Sciatic nerve (tissue), 2 donors: ENCODE results near the gene XPO4. TPM values are rescaled to one million over a fixed set of nuclear protein-coding genes. Genes with fewer than 3 reads are reported as not detected.

Experiments used
- ATAC-seq: fragments of 200-7000 bp; cut with Tn5 transposase; one replicate; pipeline ENCODE4 v1.9.1; 2020; ENCODE audit warnings: mild to moderate bottlenecking, moderate library complexity
- DNase-seq: peaks from one replicate; pipeline ENCODE4 v3.0.0-alpha.2; 2020; ENCODE audit warnings: low spot score
- intact Hi-C: fragments of 100-400 bp; cut with DNase I; formaldehyde crosslinking; loops from one replicate; pipeline ENCODE4 v1.14.2; 2022
- total RNA-seq: library from RNA; stranded (reverse); fragmentation: NEBNext Ultra II Directional; extraction: Animal tissue kit (Norgen Biotek cat#: 25700); gene quantifications from one replicate; pipeline ENCODE4 v1.2.1, GENCODE V29; 2021
- donor health status: DM: no; HTN: no; CAD: no.
- donor health status: DM: no; HTN: no; CAD: no.

XPO4 gene
- total RNA-seq, 1 donor from 2014 or later: 13.9 TPM

DNA sequence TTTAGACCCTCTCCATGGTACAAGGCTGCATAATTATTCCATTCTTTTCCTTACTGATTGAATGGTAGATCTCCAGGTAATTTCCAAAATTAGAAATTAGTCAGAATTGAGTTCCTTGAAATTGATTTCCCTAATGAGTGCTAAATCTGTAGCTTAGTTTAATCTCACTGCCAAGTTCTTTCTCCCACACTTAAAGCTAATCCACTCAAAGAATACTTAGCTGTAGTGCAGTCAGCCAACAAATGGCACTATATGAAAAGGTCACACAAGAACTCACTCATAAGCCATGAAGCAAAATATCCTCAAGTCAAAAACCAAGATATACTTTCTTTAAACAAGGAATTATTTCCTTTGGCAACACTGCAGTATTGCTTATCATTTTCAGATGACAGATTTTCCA is 62.0 kb downstream of the XPO4 start:
- intact Hi-C loops: no loop called here
- DNase-seq (no peak), ATAC-seq (no peak)

DNA sequence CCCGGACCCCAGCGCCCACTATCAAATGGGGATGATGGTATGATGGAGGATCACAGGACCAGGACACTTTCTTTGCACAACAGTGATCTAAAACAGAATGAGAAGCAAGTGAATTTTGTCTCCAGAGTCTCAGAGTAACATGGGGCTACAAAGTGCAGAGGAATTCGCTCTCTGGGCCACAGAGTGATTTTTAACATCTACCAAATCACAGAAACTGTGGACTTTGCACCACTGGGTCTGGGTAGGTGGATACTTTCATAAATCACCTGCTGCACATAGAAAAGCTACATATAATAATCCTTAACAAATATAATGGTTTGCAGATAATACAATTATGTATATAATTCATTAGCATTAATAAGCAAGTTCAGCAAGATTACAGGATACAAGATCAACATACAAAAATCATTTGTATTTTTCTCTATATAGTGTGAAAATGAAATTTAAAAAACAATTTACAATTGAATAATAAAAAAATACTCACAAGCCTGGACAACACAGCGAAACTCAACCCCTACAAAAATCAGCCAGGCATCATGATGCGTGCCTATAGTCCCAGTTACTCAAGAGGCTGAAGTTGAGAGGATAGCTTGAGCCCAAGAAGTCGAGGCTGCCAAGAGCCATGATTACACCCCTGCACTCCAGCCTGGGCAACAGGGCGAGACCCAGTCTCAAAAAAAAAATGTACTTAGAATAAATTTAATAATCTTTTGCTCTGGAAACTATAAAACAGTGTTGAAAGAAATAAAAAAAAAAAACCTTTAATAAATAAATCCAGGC is 68.5 kb downstream of the XPO4 start:
- ATAC-seq: no peak
- intact Hi-C loops: no loop called here
- DNase-seq: no peak

DNA sequence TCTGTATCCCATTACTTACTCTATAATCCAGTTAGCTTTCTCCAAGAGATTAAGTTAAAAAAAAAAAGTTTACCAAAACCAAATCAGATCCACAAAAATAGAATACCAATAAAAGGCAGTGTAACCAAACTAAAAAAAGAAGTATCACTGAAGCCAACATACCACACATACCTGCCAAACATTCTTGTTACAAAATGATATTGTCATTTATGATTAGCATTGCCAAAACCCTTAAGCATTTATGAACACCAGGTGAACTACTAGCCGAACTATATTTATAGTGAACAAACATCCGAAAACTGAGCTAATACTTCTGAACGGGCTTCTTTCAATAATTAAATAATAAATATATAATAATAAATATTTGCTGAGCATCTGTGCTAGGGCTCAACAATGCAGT is 69.7 kb downstream of the XPO4 start:
- DNase-seq (no peak), ATAC-seq (no peak)
- intact Hi-C loops: no loop called here

DNA sequence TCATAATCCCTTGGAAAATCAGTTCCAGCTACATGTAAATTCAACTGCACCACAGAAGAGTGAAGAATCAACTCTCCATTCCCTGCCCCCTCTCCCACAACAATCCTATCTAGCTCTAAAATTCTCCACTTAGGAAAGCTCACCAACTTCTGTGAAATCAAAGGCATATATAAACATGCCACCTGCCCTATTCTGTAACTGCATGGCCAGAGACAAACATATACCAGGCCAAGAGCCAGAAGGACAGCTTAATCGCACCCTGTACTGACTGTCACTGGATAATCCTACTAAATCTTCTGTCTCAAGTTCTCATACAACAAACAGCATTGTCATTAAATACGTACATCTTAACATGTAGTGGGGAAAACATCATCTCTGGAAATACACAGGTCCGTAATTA is 70.6 kb downstream of the XPO4 start:
- intact Hi-C loops: no loop called here
- ATAC-seq (no peak), DNase-seq (no peak)

DNA sequence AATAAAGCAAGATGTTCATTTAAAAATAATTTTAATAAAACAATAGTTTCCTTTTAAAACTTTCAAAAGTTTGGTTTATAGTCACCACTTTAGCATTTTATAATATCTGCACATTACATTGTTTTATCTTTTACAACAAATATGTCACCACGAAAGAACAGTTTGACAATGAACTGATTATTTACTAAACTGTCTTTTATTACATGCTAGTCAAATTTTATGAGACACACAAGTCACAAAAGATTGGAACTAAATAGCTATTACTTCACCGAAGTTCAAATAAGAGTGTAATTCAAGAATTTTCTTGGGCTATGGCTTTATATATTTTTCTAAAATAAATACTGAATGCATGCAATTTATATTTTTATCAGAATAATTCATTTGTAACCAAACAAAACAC is 71.3 kb downstream of the XPO4 start:
- DNase-seq (no peak), ATAC-seq (no peak)
- intact Hi-C loops: no loop called here

DNA sequence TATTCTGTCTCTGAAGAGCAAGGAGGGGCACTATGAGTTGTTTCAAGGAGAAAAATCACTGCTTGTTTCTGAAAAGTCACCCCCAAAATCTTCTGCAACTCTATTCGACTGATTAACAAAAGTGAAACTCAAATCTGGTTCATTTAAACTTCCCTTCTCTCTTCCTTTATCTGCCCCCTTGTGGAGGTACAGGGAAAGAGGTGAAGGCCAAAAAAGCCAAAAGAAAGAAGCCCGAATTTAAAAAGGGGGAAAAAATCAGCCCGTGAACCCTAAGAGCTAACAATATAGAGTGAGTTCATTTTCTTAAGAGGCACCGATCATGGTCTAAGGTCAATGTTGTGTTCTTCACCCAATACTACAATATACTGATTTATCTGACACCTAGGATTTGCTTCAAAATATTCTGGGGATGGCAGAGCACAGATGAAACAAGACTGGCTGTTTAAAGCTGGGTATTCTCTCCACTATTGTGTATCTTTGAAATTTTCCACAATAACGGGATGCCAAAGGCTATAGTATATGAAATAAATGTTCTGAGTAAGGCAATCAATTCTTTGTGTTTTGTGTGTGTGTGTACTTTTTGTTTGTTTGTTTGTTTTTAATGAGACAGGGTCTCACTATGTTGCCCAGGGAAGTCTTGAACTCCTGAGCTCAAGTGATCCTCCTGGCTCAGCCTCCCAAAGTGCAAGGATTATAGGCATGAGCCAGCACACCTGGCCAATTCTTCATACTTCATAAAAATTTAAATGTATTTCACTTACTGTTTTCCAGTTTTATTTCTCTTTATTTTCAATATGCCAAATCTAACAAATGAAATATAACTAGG is 73.8 kb downstream of the XPO4 start:
- intact Hi-C loops: no loop called here
- DNase-seq: no peak
- ATAC-seq: peak; percentile 83

DNA sequence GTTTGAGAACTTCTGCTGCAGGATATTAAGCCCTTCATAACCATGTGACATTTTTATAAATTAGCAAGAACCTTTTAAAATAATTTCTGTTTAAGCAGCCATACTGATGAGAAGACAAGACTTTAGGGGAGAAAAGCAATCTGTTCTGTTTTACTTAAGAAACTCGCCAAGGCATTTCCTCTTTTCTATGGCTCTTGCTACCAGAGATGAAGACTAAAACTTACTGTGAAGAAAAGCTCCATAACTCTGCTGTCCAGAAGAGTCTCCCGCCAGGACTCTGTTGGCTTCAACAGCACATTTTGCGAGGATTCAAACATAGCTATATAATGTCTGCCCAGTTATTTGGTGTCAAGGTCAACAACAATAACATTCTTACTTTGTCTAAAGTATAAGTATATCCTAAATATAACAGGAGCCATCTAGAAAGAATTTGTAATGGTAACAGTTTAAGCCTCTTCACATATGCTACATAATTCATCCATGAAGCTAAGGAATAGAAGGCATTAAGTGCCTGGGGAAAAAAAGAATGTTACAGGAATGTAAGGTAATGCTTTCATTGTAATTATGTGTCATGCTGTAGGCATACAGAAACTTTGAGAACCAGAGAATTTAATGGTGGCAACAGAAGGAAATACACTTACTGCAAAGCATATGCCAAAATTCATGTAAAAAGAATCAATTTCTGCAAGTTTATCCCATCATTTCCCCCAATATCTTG is 75.5 kb downstream of the XPO4 start:
- ATAC-seq (no peak), DNase-seq (no peak)
- intact Hi-C loops: no loop called here

DNA sequence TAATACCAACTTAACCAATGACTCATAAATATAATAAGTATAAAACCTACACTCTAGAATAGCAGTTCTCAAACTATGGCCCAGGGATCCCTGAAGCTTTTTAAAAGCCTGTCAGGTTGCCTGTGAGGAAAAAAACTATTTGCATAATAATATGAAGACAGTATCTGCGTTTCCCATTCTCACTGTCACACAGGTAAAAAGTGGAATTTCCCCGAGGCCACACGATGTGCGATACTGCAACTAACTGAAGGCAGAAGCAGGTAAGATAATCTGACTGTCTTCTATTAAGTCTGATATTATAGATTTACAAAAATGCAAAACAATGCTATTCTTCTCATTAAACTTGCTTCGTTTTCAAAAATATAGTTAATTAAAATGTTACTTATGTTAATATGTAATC is 76.2 kb downstream of the XPO4 start:
- ATAC-seq (no peak), DNase-seq (no peak)
- intact Hi-C loops: no loop called here

DNA sequence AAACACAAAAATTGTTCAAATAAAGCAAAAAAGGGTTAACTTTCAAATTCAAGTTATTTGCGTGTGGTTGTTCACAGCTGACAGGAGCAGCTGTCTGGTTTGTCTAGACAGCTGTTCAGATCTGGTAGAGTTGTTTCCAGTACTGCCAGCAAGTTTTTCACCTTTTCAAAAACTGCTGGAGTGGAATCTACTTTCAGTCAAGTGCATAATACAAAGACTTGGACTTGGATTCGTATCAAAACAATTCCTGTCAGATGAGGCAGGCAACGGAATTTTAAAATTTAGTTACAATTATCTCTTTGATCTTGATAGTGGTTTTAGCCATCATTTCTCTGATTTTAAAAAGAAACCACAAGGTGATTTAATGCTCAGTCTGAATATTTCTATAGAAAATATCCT is 77.1 kb downstream of the XPO4 start:
- intact Hi-C loops: no loop called here
- DNase-seq (no peak), ATAC-seq (no peak)

DNA sequence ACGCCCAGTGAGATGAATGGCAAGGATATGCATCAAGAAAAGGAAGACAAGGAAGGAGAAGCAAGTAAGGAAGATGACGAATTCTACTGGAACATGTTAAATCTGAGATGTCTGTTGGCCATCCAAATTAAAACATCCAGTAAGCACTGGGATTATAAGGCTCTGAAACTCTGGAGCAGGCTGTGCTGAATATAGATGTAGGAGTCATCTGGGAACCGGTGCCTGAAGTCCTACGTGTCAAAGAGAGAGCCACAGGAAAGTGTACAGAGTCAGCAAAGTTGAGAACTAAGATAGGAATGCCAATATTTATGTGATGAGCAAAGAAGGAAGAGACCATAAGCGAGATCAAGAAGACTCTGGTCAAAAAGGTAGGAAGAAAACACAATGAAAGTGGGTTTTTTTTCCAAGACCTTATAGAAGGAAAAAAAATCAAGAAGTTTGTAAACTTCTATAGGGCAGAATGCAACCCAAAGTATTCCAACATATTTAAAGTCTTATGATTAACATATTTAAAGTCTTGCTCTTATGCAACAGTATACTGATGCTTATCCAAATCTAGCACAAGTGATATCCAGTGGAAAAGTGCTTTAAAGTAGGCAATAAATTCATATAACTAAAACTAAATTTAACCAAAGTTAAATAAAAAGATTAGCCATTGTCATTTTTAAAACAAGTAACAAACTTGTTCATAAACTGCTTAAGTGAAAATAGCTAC is 77.6 kb downstream of the XPO4 start:
- ATAC-seq: no peak
- intact Hi-C loops: no loop called here
- no peak for DNase-seq

DNA sequence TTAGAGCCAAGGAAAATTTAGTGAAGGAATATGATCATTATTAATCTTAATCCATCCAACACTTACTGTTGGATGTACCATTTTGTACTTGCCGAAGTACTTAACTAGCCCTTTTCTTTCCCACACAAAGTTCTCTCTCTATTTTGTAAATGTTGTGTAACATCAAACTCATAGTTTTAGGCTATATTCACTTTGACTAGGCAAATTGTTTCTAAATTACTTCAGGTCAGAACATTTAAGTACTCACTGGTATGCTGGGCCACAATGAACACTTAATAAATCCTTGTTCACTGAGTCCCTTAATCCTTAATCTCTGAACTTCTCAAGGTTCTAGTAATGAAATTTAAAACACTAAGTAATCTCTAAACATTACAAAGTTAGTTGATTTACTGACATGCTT is 79.5 kb downstream of the XPO4 start:
- intact Hi-C loops: no loop called here
- DNase-seq: no peak
- no peak for ATAC-seq

DNA sequence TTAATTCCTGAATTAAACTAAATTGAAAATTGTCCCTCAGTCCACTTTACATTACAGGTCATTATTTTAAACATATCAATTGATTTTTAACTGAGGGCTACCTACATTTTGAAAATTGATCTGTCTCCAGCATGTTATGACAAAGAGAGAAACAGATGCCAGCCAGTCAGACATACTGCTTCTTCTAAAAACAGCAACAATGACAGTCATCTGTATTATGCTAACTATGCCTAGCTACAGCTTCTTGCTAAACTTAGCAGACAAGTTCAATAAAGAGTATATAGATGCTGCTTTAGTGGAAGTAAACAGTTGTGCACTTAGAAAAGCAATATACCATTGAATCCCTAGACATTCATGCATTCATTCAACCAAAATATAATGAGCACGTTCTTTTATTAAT is 80.1 kb downstream of the XPO4 start:
- intact Hi-C loops: no loop called here
- ATAC-seq: no peak
- DNase-seq: no peak

DNA sequence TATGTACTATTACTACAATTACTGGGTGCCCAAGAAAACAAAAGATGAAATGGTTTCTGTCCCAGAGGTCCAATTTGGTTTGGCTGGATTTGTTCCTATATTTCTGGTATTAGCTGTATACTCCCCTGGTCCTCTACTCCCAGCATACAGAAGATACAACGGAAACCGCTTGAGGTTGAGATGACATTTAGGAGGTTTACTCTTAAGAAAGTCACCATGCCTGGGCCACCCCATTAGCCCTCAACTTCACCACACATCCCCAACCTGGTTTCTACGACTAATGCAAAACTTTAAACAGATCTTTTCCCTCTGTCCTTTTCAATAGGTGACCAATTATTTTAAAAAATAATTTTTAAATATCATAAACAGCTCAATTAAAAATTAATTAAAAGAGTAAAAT is 82.8 kb downstream of the XPO4 start:
- intact Hi-C loops: no loop called here
- DNase-seq: no peak

DNA sequence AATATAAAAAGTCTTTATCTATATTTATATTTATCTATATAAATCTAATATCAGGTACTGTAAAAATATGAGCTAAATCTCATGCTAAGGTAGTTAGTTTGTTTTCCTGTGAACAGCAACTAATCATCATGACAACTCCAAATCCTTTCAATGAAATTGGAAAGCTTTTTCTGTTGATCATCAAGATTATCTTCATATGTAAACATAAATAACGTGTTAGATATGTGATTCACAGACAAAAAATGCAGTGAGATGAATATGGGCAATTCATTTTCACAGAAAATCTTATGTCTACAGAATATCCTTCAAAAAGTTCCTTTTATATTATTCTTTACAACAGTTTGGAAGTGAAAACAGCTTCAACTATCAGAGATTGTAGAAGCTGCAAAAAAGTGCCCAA is 87.1 kb downstream of the XPO4 start:
- DNase-seq: no peak
- intact Hi-C loops: no loop called here
- no peak for ATAC-seq

More for the DNA sequence above, 82.8 kb downstream of the XPO4 start:
- no peak for ATAC-seq

DNA sequence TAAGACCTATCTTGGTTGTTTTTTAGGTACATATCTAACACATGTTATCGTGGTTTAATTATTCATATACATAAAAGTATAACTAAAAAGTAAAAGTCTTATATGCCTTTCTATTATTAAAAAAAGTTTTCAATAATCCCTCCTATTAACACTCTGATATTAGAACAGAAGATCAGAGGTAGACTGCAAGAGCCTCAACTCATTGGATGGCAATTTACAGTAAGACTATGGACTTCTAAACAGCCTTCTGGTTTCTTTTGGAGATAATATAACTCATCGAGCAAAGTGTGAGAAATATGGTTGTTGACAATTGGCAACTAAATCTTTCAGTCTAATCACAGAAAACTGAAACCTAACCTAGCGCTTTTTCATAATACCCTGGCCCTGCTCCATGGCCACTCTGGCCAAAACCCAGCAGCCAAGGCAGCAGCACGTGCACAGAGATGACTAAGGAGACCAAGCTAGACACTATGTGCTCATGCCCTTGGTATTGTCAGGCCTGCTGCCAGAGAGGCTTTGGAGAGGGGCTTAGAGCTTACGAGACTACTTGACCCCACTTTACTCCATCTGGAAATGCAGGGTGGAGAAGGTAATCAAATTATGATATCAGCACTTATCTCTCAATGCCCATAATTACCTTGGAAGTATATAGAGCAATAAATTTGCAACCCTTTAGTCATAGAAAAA is 88.2 kb downstream of the XPO4 start:
- intact Hi-C loops: no loop called here
- DNase-seq (peak; percentile 78), ATAC-seq (peak; percentile 99)

DNA sequence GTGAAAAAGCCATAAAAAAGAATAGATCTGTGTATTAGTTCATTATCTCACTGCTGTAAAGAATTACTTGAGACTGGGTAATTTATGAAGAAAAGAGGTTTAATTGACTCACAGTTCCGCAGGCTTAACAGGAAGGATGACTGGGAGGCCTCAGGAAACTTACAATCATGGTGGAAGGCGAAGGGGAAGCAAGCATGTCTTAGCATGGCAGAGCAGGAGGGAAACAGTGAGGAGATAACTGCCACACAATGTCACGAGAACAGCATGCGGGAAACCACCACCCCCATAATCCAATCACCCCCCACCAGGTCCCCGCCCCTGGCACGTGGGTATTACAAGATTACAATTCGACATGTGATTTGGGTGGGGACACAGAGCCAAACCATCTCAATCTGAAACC is 89.7 kb downstream of the XPO4 start:
- ATAC-seq: no peak
- intact Hi-C loops: no loop called here
- no peak for DNase-seq

DNA sequence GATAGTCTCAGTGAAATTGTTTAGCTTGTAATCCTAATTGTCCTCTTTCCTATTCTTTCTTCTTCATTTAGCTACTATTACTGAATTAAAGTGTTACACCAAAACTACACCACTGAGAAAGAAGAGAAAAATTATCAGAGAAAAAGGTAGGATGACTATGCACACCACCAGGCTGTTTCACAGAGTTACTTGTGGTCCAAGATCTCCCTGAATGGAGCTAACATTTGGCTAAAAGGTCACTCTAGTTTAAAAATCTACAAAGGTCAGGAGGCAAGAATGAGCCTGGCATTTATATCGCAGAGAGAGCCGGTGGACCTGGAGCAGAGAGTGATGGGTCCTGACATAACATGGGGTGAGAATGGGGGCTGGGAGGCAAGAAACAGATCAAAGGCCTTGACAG is 91.7 kb downstream of the XPO4 start:
- no peak for DNase-seq
- no peak for ATAC-seq
- intact Hi-C loops: no loop called here

DNA sequence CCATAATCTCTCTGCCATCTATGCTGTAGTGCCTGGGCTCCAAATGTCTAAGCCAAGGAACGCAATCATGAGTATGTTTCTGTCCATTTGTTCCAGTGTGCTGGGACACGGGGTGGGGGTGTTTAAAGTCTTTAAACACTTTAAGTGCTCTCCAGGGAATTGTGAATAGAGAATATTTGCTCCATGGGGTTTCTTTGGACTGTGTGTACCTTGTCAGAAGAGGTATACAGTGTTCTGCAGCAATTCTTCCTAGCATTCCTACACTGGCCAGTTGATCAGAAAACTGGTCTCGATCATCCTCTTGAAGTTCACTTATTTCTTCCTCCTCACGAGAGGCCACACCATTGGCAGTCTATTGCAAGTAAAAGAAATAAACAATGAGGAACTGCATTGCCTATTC is 93.7 kb downstream of the XPO4 start:
- intact Hi-C loops: no loop called here
- ATAC-seq: no peak

More for the DNA sequence above, 93.7 kb downstream of the XPO4 start:
- no peak for DNase-seq
